Medulla oblongata (tissue), 1 donor: ENCODE measurements around the gene SBK2.

Source experiments
- DNase-seq: peaks from one replicate; pipeline ENCODE4 v3.0.0-alpha.2; 2015; ENCODE audit errors: extremely low spot score

Gene SBK2

GRCh38 chr19:55486043-55486970, 50.6 kb downstream of the SBK2 start:
- DNase-seq = no peak

DNA sequence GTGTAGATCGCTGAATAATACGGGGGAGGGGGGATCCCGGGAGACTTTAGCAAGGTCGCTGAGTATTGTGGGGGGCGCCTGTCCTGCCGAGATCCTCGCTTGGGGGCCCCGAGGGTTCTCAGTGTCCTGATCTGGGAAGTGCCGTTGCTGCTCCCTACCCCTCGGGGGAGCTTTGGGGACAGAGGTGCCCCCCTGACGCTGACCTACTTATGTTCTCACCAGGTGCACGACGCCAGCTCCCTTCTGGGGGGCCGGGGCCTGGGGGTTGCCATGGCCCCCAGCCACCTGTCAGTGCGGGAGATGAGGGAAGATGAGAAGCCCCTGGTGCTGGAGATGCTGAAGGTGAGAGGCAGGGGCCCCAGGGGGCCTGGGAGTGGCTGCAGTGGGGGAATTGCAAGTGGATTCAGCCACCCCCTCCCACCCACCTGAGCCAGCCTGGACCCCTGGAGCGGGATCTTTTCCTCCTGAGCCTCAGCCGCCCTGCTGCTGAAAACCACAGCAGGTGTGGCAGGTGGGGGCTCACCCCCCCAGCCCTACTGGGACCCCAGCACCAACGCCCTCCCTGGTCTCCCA, 51.4 kb downstream of the SBK2 start:
- DNase-seq = no peak

- peak; percentile 45 for DNase-seq
These were observed 52.1 kb downstream of the SBK2 start, which contains the start of gene NAT14 for GRCh38 chr19:55484593-55485438. TSS of gene NAT14 (plus strand) at chr19:55485188. CDS start at chr19:55485709, 521 bp downstream.

DNA sequence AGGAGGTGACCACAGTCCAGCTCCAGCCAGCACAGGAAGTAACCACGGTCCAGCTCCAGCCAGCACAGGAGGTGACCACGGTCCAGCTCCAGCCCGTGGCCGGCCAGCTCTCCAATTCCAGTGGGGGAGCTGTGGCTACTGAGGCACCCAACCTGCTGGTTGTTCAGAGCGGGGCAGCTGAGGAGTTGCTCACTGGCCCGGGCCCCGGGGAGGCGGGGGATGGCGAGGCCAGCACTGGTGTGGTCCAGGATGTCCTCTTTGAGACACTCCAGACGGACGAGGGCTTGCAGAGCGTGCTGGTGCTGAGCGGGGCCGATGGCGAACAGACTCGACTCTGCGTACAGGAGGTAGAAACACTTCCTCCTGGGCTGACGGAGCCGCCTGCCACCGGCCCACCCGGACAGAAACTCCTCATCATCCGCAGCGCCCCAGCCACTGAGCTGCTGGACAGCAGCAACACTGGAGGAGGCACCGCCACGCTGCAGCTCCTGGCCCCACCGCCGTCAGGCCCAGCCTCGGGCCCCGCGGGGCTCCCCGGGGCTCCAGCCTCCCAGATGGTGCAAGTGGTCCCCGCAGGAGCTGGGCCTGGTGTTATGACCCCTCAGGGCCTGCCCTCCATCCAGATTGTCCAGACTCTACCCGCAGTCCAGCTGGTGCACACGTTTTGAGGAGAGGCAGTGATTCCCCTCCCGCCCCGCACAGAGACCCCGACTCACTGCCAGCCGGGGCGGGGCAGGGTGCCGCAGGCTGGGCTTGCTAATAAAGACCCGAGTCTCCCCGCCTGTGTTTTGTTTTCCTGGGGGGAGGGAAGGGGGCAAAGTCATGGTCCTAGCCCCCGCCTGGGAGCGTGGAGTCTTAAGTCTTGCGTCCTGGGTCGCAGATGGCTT, 53.0 kb downstream of the SBK2 start:
- no peak for DNase-seq

- DNase-seq = no peak
These were observed 53.8 kb downstream of the SBK2 start for GRCh38 chr19:55482967-55483705.

DNA sequence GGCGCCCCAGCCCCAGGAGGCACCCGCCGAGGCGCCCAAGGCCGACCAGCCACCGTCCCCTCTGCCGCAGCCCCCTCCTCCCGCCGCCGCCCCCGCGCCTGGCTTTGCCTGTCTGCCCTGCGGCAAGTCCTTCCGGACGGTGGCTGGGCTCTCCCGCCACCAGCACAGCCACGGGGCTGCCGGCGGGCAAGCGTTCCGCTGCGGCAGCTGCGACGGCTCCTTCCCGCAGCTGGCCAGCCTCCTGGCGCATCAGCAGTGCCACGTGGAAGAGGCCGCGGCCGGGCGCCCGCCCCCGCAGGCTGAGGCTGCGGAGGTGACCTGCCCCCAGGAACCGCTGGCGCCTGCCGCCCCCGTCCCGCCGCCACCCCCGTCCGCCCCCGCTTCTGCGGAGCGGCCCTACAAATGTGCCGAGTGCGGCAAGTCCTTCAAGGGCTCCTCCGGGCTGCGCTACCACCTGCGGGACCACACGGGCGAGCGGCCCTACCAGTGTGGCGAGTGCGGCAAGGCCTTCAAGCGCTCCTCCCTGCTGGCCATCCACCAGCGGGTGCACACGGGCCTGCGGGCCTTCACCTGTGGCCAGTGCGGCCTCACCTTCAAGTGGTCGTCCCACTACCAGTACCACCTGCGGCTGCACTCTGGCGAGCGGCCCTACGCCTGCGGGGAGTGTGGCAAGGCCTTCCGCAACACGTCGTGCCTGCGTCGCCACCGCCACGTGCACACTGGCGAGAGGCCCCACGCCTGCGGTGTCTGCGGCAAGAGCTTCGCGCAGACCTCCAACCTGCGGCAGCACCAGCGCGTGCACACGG, 54.6 kb downstream of the SBK2 start:
- DNase-seq = no peak

- DNase-seq = no peak
These were observed 55.2 kb downstream of the SBK2 start for GRCh38 chr19:55481794-55482155.

DNA sequence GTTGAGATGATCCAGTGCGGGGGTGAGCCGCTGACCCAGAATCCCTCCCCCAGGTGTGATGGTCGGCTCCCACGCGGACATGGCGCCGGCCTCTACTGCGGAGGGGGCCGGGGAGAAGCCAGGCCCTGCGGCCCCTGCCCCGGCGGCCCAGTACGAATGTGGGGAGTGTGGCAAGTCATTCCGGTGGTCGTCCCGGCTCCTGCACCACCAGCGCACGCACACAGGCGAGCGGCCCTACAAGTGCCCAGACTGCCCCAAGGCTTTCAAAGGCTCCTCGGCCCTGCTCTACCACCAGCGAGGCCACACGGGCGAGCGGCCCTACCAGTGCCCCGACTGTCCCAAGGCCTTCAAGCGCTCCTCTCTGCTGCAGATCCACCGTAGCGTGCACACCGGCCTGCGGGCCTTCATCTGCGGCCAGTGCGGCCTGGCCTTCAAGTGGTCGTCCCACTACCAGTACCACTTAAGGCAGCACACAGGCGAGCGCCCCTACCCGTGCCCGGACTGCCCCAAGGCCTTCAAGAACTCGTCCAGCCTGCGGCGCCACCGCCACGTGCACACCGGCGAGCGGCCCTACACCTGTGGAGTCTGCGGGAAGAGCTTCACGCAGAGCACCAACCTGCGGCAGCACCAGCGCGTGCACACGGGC, 55.7 kb downstream of the SBK2 start:
- DNase-seq = no peak

- no peak for DNase-seq
These were observed 57.3 kb downstream of the SBK2 start for GRCh38 chr19:55479451-55480230.

DNA sequence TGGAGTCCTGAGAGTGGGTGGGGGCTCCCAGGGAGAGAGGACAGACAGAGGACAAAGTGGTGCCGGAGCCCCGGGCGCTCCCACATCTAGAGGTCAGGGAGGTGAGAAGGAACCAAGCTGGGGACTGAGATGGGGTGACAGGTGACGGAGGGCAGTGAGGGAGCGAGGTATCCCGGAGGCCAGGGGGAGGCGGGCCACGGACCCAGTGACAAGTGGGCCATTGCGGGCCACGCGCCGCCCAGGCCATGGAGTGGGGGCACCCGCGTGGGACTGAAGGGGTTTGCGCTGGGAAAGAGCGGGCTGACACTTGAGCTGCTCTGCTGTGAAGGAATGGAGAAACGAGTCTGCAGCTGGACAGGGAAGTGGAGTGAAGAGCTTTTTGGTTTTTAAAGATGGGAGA, 57.9 kb downstream of the SBK2 start:
- no peak for DNase-seq
